GM23338 (cell line): ENCODE measurements around the gene H1-8. TPM values are rescaled to one million over a fixed set of nuclear protein-coding genes. Genes with fewer than 3 reads are reported as not detected.
A peak's percentile ranks its signal among the peaks of the same experiment; 100 is the strongest.

Source experiments
- ATAC-seq: fragments of 200-7000 bp; cut with Tn5 transposase; 3 replicates; pipeline ENCODE4 v1.9.1; 2020
- DNase-seq: peaks from one replicate; pipeline ENCODE4 v3.0.0-alpha.2; 2015; ENCODE audit warnings: low spot score
- H2AFZ ChIP-seq: fragments of 200-600 bp; sonication (generic); 2 replicates; pipeline ENCODE4 v1.8.0; 2016; ENCODE audit warnings: antibody characterized with exemption, mild to moderate bottlenecking, moderate library complexity
- H3F3A ChIP-seq: fragments of 200-600 bp; sonication (generic); replicated peaks from 2 replicates; pipeline ENCODE4 v1.8.0; 2017; ENCODE audit warnings: antibody characterized with exemption, mixed run types, low read depth
- H3K27ac ChIP-seq: fragments of 200-600 bp; sonication (generic); 2 replicates; pipeline ENCODE4 v1.6.1; 2016; ENCODE audit warnings: low read depth
- H3K27me3 ChIP-seq: fragments of 200-600 bp; sonication (generic); 2 replicates; pipeline ENCODE4 v1.8.0; 2016; ENCODE audit warnings: mild to moderate bottlenecking, mixed run types, moderate library complexity; ENCODE audit not compliant: insufficient read depth
- H3K36me3 ChIP-seq: fragments of 200-600 bp; sonication (generic); 2 replicates; pipeline ENCODE4 v1.8.0; 2016; ENCODE audit warnings: mild to moderate bottlenecking; ENCODE audit not compliant: insufficient read depth
- H3K4me1 ChIP-seq: fragments of 200-600 bp; sonication (generic); 2 replicates; pipeline ENCODE4 v1.8.0; 2016; ENCODE audit warnings: mild to moderate bottlenecking, moderate library complexity; ENCODE audit not compliant: insufficient read depth
- H3K4me2 ChIP-seq: fragments of 200-600 bp; sonication (generic); 2 replicates; pipeline ENCODE4 v1.7.1; 2017; ENCODE audit warnings: mixed run types
- H3K4me3 ChIP-seq: fragments of 200-600 bp; sonication (generic); 2 replicates; pipeline ENCODE4 v1.6.1; 2016; ENCODE audit warnings: mixed run types
- H3K79me2 ChIP-seq: fragments of 200-600 bp; sonication (generic); replicated peaks from 2 replicates; pipeline ENCODE4 v1.8.0; 2017; ENCODE audit warnings: mild to moderate bottlenecking; ENCODE audit not compliant: insufficient read depth
- H3K9me2 ChIP-seq: fragments of 200-600 bp; sonication (generic); 2 replicates; pipeline ENCODE4 v1.8.0; 2017; ENCODE audit not compliant: insufficient read depth
- H4K20me1 ChIP-seq: fragments of 200-600 bp; sonication (generic); replicated peaks from 2 replicates; pipeline ENCODE4 v1.8.0; 2017; ENCODE audit warnings: mild to moderate bottlenecking; ENCODE audit not compliant: insufficient read depth
- H3K27ac Mint-ChIP-seq: 2 replicates; pipeline ENCODE4 v1.8.0; 2020; ENCODE audit warnings: inconsistent platforms, mild to moderate bottlenecking, moderate library complexity, mixed read lengths
- H3K27me3 Mint-ChIP-seq: 3 replicates; pipeline ENCODE4 v1.8.0; 2022; ENCODE audit warnings: low read depth, mild to moderate bottlenecking, moderate library complexity, mixed read lengths, inconsistent platforms; ENCODE audit not compliant: insufficient read depth, poor library complexity
- H3K36me3 Mint-ChIP-seq: 3 replicates; pipeline ENCODE4 v1.8.0; 2021; ENCODE audit warnings: low read depth, mild to moderate bottlenecking, inconsistent platforms, moderate library complexity, mixed read lengths
- H3K4me1 Mint-ChIP-seq: 3 replicates; pipeline ENCODE4 v1.8.0; 2020; ENCODE audit warnings: mild to moderate bottlenecking, inconsistent platforms, mixed read lengths
- H3K4me3 Mint-ChIP-seq: 3 replicates; pipeline ENCODE4 v1.8.0; 2021; ENCODE audit warnings: moderate library complexity, mild to moderate bottlenecking, inconsistent platforms, mixed read lengths
- H3K9me3 Mint-ChIP-seq: 3 replicates; pipeline ENCODE4 v1.8.0; 2020; ENCODE audit warnings: moderate library complexity, mild to moderate bottlenecking, inconsistent platforms, mixed read lengths
- CTCF ChIP-seq, 2 experiments: fragments of 200-600 bp in 1 of 2; sonication (generic) in 1 of 2; conservative IDR thresholded peaks; 2 replicates each; pipeline versions ENCODE4 v1.5.1 to v1.6.1; 2016 to 2017; ENCODE audit warnings: antibody characterized with exemption in 2 of 2, low read depth in 2 of 2, mild to moderate bottlenecking in 2 of 2, moderate library complexity in 1 of 2
- ETS1 ChIP-seq: IDR thresholded peaks from 2 replicates; pipeline ENCODE4 v1.6.1; 2016; ENCODE audit warnings: antibody characterized with exemption
- EZH2 ChIP-seq: fragments of 200-600 bp; sonication (generic); IDR thresholded peaks from one replicate; pipeline ENCODE4 v1.8.0; 2017; ENCODE audit warnings: antibody characterized with exemption, mild to moderate bottlenecking, low read depth; ENCODE audit not compliant: unreplicated experiment
- EZH2phosphoT487 ChIP-seq: fragments of 200-600 bp; sonication (generic); IDR thresholded peaks from one replicate; pipeline ENCODE4 v1.8.1; 2018; ENCODE audit warnings: antibody characterized with exemption; ENCODE audit not compliant: unreplicated experiment
- JUNB ChIP-seq: IDR thresholded peaks from one replicate; pipeline ENCODE4 v1.6.1; 2016; ENCODE audit warnings: antibody characterized with exemption; ENCODE audit not compliant: unreplicated experiment
- NANOG ChIP-seq: IDR thresholded peaks from 2 replicates; pipeline ENCODE4 v1.6.1; 2016; ENCODE audit warnings: antibody characterized with exemption, borderline replicate concordance
- POLR2AphosphoS5 ChIP-seq: IDR thresholded peaks from 2 replicates; pipeline ENCODE4 v1.6.1; 2016; ENCODE audit warnings: antibody characterized with exemption, low read depth
- REST ChIP-seq: IDR thresholded peaks from one replicate; pipeline ENCODE4 v1.6.1; 2018; ENCODE audit warnings: antibody characterized with exemption; ENCODE audit not compliant: unreplicated experiment
- ZNF331 ChIP-seq: fragments of 250-450 bp; sonication (Bioruptor Pico); IDR thresholded peaks from 2 replicates; pipeline ENCODE4 v1.5.0; 2020; ENCODE audit warnings: low read depth, mild to moderate bottlenecking, moderate library complexity
- ZNF462 ChIP-seq: fragments of 250-450 bp; sonication (Bioruptor Pico); IDR thresholded peaks from 2 replicates; pipeline ENCODE4 v1.5.0; 2020; ENCODE audit warnings: mild to moderate bottlenecking, moderate library complexity
- polyA plus RNA-seq: library from polyadenylated mRNA; unstranded; fragments of >200 nt; fragmentation: Nextera tagmentation; extraction: Ambion mirVana; gene quantifications from 2 replicates; pipeline ENCODE4 v1.2.1, GENCODE V29; 2016
- total RNA-seq: library from RNA; depleted of rRNA; stranded (reverse); fragments of >200 nt; shearing (Covaris generic); gene quantifications from 2 replicates; pipeline ENCODE4 v1.2.3, GENCODE V29; 2014

Gene H1-8
- total and polyA plus RNA-seq, 2 experiments from 2014 or later = not detected

- H3K27me3 Mint-ChIP-seq = peaks cover 16% of the 10 kb centered on the region
- no peaks in the 10 kb centered on the region for H3F3A ChIP-seq
- H3K4me2 ChIP-seq = no peak overlapping the region
- no peaks in the 10 kb centered on the region for H3K36me3 ChIP-seq
- DNase-seq (no peak), ATAC-seq (peak; percentile 51)
- no peak overlapping the region for H3K27ac Mint-ChIP-seq
- no peak overlapping the region for H3K27ac ChIP-seq
- no peaks in the 10 kb centered on the region for H3K79me2 ChIP-seq
- no peak overlapping the region; the same call in 2 of the 3 replicates for H3K4me3 Mint-ChIP-seq
- H3K9me2 ChIP-seq = peaks cover 7% of the 10 kb centered on the region; the same call in 1 of the 2 replicates
- no peaks in the 10 kb centered on the region for H3K9me3 Mint-ChIP-seq
- no peak for TF ChIP-seq ZNF331 (CRISPR knock-in tag)
- no peak for TF ChIP-seq POLR2AphosphoS5
- TF ChIP-seq ETS1 = no peak
- no peak for TF ChIP-seq NANOG
- TF ChIP-seq JUNB = no peak
- no peak for TF ChIP-seq CTCF (conservative IDR thresholded peaks at IDR 0.05; ENCODE audit: low read depth in 2 of 2)
- no peak for TF ChIP-seq EZH2phosphoT487
- no peak for TF ChIP-seq EZH2
- peak overlapping the region; percentile 74; the same call in 1 of the 2 replicates for H2AFZ ChIP-seq
- H3K4me1 ChIP-seq = peaks cover 19% of the 10 kb centered on the region; the same call in 1 of the 2 replicates
- H3K4me3 ChIP-seq = no peak overlapping the region
- peaks cover 33% of the 10 kb centered on the region for H3K4me1 Mint-ChIP-seq
- no peaks in the 10 kb centered on the region for H4K20me1 ChIP-seq
- H3K27me3 ChIP-seq = no peaks in the 10 kb centered on the region
- no peaks in the 10 kb centered on the region; the same call in 2 of the 3 replicates for H3K36me3 Mint-ChIP-seq
These were observed 6.7 kb upstream of the H1-8 start for GRCh38 chr3:129536374-129536667.

- peaks cover 33% of the 10 kb centered on the region for H3K4me1 Mint-ChIP-seq
- H2AFZ ChIP-seq = peak overlapping the region; percentile 74; the same call in 1 of the 2 replicates
- H3K36me3 Mint-ChIP-seq = no peaks in the 10 kb centered on the region; the same call in 2 of the 3 replicates
- no peaks in the 10 kb centered on the region for H3K36me3 ChIP-seq
- no peaks in the 10 kb centered on the region for H3F3A ChIP-seq
- ATAC-seq (no peak), DNase-seq (no peak)
- no peaks in the 10 kb centered on the region for H3K79me2 ChIP-seq
- H4K20me1 ChIP-seq = no peaks in the 10 kb centered on the region
- peaks cover 17% of the 10 kb centered on the region for H3K27me3 Mint-ChIP-seq
- H3K4me2 ChIP-seq = no peak overlapping the region
- no peak overlapping the region for H3K27ac Mint-ChIP-seq
- no peaks in the 10 kb centered on the region for H3K27me3 ChIP-seq
- no peak overlapping the region for H3K27ac ChIP-seq
- H3K9me2 ChIP-seq = peaks cover 5% of the 10 kb centered on the region; the same call in 1 of the 2 replicates
- H3K4me3 ChIP-seq = no peak overlapping the region
- peaks cover 19% of the 10 kb centered on the region; the same call in 1 of the 2 replicates for H3K4me1 ChIP-seq
- no peaks in the 10 kb centered on the region for H3K9me3 Mint-ChIP-seq
- H3K4me3 Mint-ChIP-seq = no peak overlapping the region
- TF ChIP-seq REST (no peak), ZNF462 (CRISPR knock-in tag) (no peak), NANOG (no peak)
These were observed 6.2 kb upstream of the H1-8 start for GRCh38 chr3:129536804-129537203.
